ENCODE data around the gene TMOD2.

The TMOD2 gene

GRCh38 chr15:51798281-51798680, 46.9 kb downstream of the TMOD2 start:
- Histone ChIP-seq H3K9me3 (ENCODE audit: control insufficient read depth, insufficient read depth, low read length) (no peaks in the 10 kb centered on the region), H3K27me3 (ENCODE audit: control insufficient read depth, insufficient read depth, low read length) (no peaks in the 10 kb centered on the region), H3K9ac (ENCODE audit: low read depth, low read length) (no peak overlapping the region), H3K27ac (ENCODE audit: low read depth, low read length) (no peak overlapping the region), H3K4me3 (ENCODE audit: low read depth, low read length) (no peak overlapping the region), H3K4me1 (ENCODE audit: control insufficient read depth, insufficient read depth, low read length) (no peaks in the 10 kb centered on the region), H3K36me3 (ENCODE audit: control insufficient read depth, insufficient read depth, low read length) (0 out of 2 replicates have a peak, but pooled peaks cover 4% of the 10 kb centered on the region)

- Histone ChIP-seq H3K36me3 (ENCODE audit: control insufficient read depth, insufficient read depth, low read length) (0 out of 2 replicates have a peak, but pooled peaks cover 4% of the 10 kb centered on the region), H3K9me3 (ENCODE audit: control insufficient read depth, insufficient read depth, low read length) (no peaks in the 10 kb centered on the region), H3K4me3 (ENCODE audit: low read depth, low read length) (no peak overlapping the region), H3K27ac (ENCODE audit: low read depth, low read length) (no peak overlapping the region), H3K27me3 (ENCODE audit: control insufficient read depth, insufficient read depth, low read length) (no peaks in the 10 kb centered on the region), H3K9ac (ENCODE audit: low read depth, low read length) (no peak overlapping the region), H3K4me1 (ENCODE audit: control insufficient read depth, insufficient read depth, low read length) (no peaks in the 10 kb centered on the region)
These were observed 48.2 kb downstream of the TMOD2 start for GRCh38 chr15:51799282-51800252.

GRCh38 chr15:51801391-51801835, 50.0 kb downstream of the TMOD2 start:
- no peaks in the 10 kb centered on the region for H3K27me3 ChIP-seq (ENCODE audit: control insufficient read depth, insufficient read depth, low read length)
- no peaks in the 10 kb centered on the region for H3K4me1 ChIP-seq (ENCODE audit: control insufficient read depth, insufficient read depth, low read length)
- no peak overlapping the region for H3K9ac ChIP-seq (ENCODE audit: low read depth, low read length)
- no peak overlapping the region for H3K27ac ChIP-seq (ENCODE audit: low read depth, low read length)
- no peak overlapping the region for H3K4me3 ChIP-seq (ENCODE audit: low read depth, low read length)
- H3K9me3 ChIP-seq (ENCODE audit: control insufficient read depth, insufficient read depth, low read length), result no peaks in the 10 kb centered on the region
- 0 out of 2 replicates have a peak, but pooled peaks cover 4% of the 10 kb centered on the region for H3K36me3 ChIP-seq (ENCODE audit: control insufficient read depth, insufficient read depth, low read length)

- no peaks in the 10 kb centered on the region for H3K9me3 ChIP-seq (ENCODE audit: control insufficient read depth, insufficient read depth, low read length)
- no peak overlapping the region for H3K4me3 ChIP-seq (ENCODE audit: low read depth, low read length)
- 0 out of 2 replicates have a peak, but pooled peaks cover 8% of the 10 kb centered on the region for H3K36me3 ChIP-seq (ENCODE audit: control insufficient read depth, insufficient read depth, low read length)
- H3K4me1 ChIP-seq (ENCODE audit: control insufficient read depth, insufficient read depth, low read length), result no peaks in the 10 kb centered on the region
- H3K9ac ChIP-seq (ENCODE audit: low read depth, low read length), result no peak overlapping the region
- no peaks in the 10 kb centered on the region for H3K27me3 ChIP-seq (ENCODE audit: control insufficient read depth, insufficient read depth, low read length)
- H3K27ac ChIP-seq (ENCODE audit: low read depth, low read length), result no peak overlapping the region
These were observed 51.2 kb downstream of the TMOD2 start for GRCh38 chr15:51802593-51802992.

DNA sequence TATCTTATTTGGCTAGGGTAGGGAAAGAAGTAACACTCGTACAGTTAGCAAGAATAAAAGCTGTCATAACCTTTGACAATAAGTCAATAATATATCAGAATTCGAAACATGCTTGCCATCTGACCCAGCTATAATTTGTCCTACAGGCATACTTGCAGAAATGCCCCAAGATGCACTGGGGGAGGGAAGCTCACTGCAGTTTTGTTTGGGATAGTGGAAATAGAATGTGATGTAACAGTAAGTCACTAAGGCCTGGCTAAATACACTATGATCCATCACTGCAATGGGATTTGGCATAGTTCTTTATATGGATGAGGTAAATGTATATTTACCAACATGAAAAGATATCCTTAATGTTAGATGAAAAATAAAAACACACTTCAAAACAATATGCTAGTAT, 52.6 kb downstream of the TMOD2 start:
- Histone ChIP-seq H3K4me1 (ENCODE audit: control insufficient read depth, insufficient read depth, low read length) (no peaks in the 10 kb centered on the region), H3K27me3 (ENCODE audit: control insufficient read depth, insufficient read depth, low read length) (no peaks in the 10 kb centered on the region), H3K4me3 (ENCODE audit: low read depth, low read length) (no peak overlapping the region), H3K9ac (ENCODE audit: low read depth, low read length) (no peak overlapping the region), H3K27ac (ENCODE audit: low read depth, low read length) (no peak overlapping the region), H3K9me3 (ENCODE audit: control insufficient read depth, insufficient read depth, low read length) (no peaks in the 10 kb centered on the region), H3K36me3 (ENCODE audit: control insufficient read depth, insufficient read depth, low read length) (0 out of 2 replicates have a peak, but pooled peaks cover 4% of the 10 kb centered on the region)

GRCh38 chr15:51806123-51806522, 54.7 kb downstream of the TMOD2 start:
- Histone ChIP-seq H3K27me3 (ENCODE audit: control insufficient read depth, insufficient read depth, low read length) (no peaks in the 10 kb centered on the region), H3K9me3 (ENCODE audit: control insufficient read depth, insufficient read depth, low read length) (no peaks in the 10 kb centered on the region), H3K4me1 (ENCODE audit: control insufficient read depth, insufficient read depth, low read length) (no peaks in the 10 kb centered on the region), H3K4me3 (ENCODE audit: low read depth, low read length) (no peak overlapping the region), H3K27ac (ENCODE audit: low read depth, low read length) (no peak overlapping the region), H3K36me3 (ENCODE audit: control insufficient read depth, insufficient read depth, low read length) (0 out of 2 replicates have a peak, but pooled peaks cover 4% of the 10 kb centered on the region), H3K9ac (ENCODE audit: low read depth, low read length) (no peak overlapping the region)

DNA sequence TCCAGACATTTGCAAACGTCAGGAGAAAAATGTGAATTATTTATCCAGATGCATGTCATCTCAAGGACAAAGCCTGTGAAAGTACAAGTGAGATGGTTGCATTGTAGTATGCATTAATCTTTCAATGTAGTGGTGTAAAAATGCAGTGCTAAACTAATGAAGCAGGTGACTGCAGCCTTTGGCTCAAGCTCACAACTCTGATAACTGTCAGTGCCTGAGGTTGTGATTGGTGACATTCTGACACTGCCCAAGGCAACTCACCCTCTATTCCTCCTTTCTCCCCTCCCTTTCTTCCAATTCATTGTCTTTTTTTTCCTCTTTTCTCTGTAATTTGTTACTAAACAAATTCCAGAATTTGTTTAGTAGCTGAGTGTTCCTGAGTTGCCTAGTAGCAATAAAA, 58.1 kb downstream of the TMOD2 start:
- Histone ChIP-seq H3K9me3 (ENCODE audit: control insufficient read depth, insufficient read depth, low read length) (no peaks in the 10 kb centered on the region), H3K27ac (ENCODE audit: low read depth, low read length) (no peak overlapping the region), H3K4me3 (ENCODE audit: low read depth, low read length) (no peak overlapping the region), H3K9ac (ENCODE audit: low read depth, low read length) (no peak overlapping the region), H3K36me3 (ENCODE audit: control insufficient read depth, insufficient read depth, low read length) (0 out of 2 replicates have a peak, but pooled peaks cover 4% of the 10 kb centered on the region), H3K27me3 (ENCODE audit: control insufficient read depth, insufficient read depth, low read length) (no peaks in the 10 kb centered on the region), H3K4me1 (ENCODE audit: control insufficient read depth, insufficient read depth, low read length) (0 out of 2 replicates have a peak, but pooled peaks cover 3% of the 10 kb centered on the region)

DNA sequence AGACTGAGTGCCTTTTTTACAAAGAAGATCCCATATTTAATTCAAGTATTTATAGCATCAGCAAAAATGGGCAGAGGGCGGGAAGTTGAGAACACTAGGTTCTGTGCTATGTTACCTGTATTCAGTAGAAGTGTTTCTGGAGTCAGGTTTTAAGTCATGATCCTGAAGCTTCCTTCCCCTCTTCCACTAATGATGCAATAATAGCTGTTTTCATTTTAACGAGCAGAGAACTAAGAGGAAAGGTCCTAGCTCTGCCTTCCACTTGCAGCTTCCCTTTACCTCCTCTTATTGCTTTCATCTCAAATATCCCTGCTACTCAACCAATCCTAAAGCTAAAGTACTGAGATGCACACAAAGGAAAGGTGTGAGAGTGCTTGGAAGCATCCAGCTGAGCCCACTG, 61.2 kb downstream of the TMOD2 start:
- Histone ChIP-seq H3K36me3 (ENCODE audit: control insufficient read depth, insufficient read depth, low read length) (no peaks in the 10 kb centered on the region), H3K27me3 (ENCODE audit: control insufficient read depth, insufficient read depth, low read length) (no peaks in the 10 kb centered on the region), H3K9ac (ENCODE audit: low read depth, low read length) (no peak overlapping the region), H3K27ac (ENCODE audit: low read depth, low read length) (no peak overlapping the region), H3K4me3 (ENCODE audit: low read depth, low read length) (no peak overlapping the region), H3K4me1 (ENCODE audit: control insufficient read depth, insufficient read depth, low read length) (0 out of 2 replicates have a peak, but pooled peaks cover 3% of the 10 kb centered on the region), H3K9me3 (ENCODE audit: control insufficient read depth, insufficient read depth, low read length) (no peaks in the 10 kb centered on the region)

GRCh38 chr15:51814606-51815005, 63.2 kb downstream of the TMOD2 start:
- H3K4me3 ChIP-seq (ENCODE audit: low read depth, low read length), result no peak overlapping the region
- no peak overlapping the region for H3K27ac ChIP-seq (ENCODE audit: low read depth, low read length)
- H3K9ac ChIP-seq (ENCODE audit: low read depth, low read length), result no peak overlapping the region
- H3K4me1 ChIP-seq (ENCODE audit: control insufficient read depth, insufficient read depth, low read length), result 0 out of 2 replicates have a peak, but pooled peaks cover 3% of the 10 kb centered on the region
- H3K9me3 ChIP-seq (ENCODE audit: control insufficient read depth, insufficient read depth, low read length), result no peaks in the 10 kb centered on the region
- H3K36me3 ChIP-seq (ENCODE audit: control insufficient read depth, insufficient read depth, low read length), result no peaks in the 10 kb centered on the region
- no peaks in the 10 kb centered on the region for H3K27me3 ChIP-seq (ENCODE audit: control insufficient read depth, insufficient read depth, low read length)

DNA sequence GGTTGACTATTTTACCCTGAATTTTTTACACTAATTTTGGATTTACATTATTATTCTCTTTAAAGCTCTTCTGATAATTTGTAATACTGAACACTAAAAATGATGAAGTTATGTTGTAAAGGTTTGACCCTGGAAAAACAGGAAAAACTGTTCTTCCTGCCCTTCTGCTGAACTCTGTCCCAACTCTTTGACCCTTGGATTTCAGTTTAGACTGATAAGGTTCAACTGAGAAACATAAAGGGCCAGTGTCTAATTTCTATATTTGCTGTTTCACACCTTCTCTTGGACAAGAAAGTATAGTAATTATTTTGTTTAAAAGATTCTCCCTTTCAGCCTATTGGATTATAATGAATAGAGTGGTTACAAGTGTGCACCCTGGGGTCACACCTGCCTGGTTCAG, 65.2 kb downstream of the TMOD2 start:
- Histone ChIP-seq H3K27ac (ENCODE audit: low read depth, low read length) (no peak overlapping the region), H3K36me3 (ENCODE audit: control insufficient read depth, insufficient read depth, low read length) (no peaks in the 10 kb centered on the region), H3K27me3 (ENCODE audit: control insufficient read depth, insufficient read depth, low read length) (no peaks in the 10 kb centered on the region), H3K4me3 (ENCODE audit: low read depth, low read length) (no peak overlapping the region), H3K4me1 (ENCODE audit: control insufficient read depth, insufficient read depth, low read length) (0 out of 2 replicates have a peak, but pooled peaks cover 3% of the 10 kb centered on the region), H3K9me3 (ENCODE audit: control insufficient read depth, insufficient read depth, low read length) (peaks cover 6% of the 10 kb centered on the region; the same call in 1 of the 2 replicates), H3K9ac (ENCODE audit: low read depth, low read length) (no peak overlapping the region)

DNA sequence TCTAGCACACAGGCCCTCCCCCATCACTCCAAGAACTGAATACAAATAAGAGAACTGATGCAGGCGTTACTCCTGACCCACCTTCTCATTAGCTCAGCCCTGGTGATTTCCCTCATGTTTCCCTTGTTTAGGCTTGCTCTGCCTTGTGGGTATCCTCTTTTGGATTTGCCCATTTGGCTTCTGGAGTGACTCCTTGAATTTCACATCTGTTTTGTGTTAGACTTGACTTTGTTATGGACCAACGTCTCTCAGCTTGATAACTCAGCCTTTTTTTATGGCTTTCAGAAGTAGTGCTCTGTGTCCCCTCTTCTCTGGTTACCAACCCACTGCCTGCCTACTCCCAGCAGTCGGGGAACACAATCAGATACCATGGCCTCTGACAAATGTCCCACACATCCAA, 66.8 kb downstream of the TMOD2 start:
- H3K9ac ChIP-seq (ENCODE audit: low read depth, low read length), result no peak overlapping the region
- peaks cover 7% of the 10 kb centered on the region; the same call in 1 of the 2 replicates for H3K9me3 ChIP-seq (ENCODE audit: control insufficient read depth, insufficient read depth, low read length)
- H3K4me3 ChIP-seq (ENCODE audit: low read depth, low read length), result no peak overlapping the region
- no peaks in the 10 kb centered on the region for H3K27me3 ChIP-seq (ENCODE audit: control insufficient read depth, insufficient read depth, low read length)
- no peaks in the 10 kb centered on the region for H3K4me1 ChIP-seq (ENCODE audit: control insufficient read depth, insufficient read depth, low read length)
- no peak overlapping the region for H3K27ac ChIP-seq (ENCODE audit: low read depth, low read length)
- no peaks in the 10 kb centered on the region for H3K36me3 ChIP-seq (ENCODE audit: control insufficient read depth, insufficient read depth, low read length)
